GM12874 (cell line): Measurements from ENCODE around the gene ZNF45.

ENCODE experiments used
- CTCF ChIP-seq: IDR thresholded peaks from 2 replicates; pipeline ENCODE4 v1.5.1; 2011; ENCODE audit warnings: low read depth, mild to moderate bottlenecking, control low read depth, low read length, moderate library complexity; ENCODE audit not compliant: insufficient read depth

Gene ZNF45

GRCh38 chr19:43934055-43934984 is 762 bp downstream of the ZNF45 start:
- TF ChIP-seq CTCF: no peak

- TF ChIP-seq CTCF: no peak
Measured at GRCh38 chr19:43928820-43929219, 6.3 kb downstream of the ZNF45 start.

- no peak for TF ChIP-seq CTCF
Measured at GRCh38 chr19:43923875-43924274, 11.2 kb downstream of the ZNF45 start.

- TF ChIP-seq CTCF: no peak
Measured at GRCh38 chr19:43914051-43914450, 21.0 kb downstream of the ZNF45 start.

- TF ChIP-seq CTCF: no peak
Measured at GRCh38 chr19:43913383-43913782, 21.7 kb downstream of the ZNF45 start.

- TF ChIP-seq CTCF: no peak
Measured at GRCh38 chr19:43910884-43911283, 24.2 kb downstream of the ZNF45 start.

- TF ChIP-seq CTCF: no peak
Measured at GRCh38 chr19:43908659-43909058, 26.4 kb downstream of the ZNF45 start.
